SJCRH30 (cell line): ENCODE data around the gene MROH9. TPM values are rescaled to one million over a fixed set of nuclear protein-coding genes. Genes with fewer than 3 reads are reported as not detected.

Experiments
- DNase-seq, 2 experiments: peaks; one replicate each; pipeline ENCODE4 v3.0.0-alpha.2; 2015 to 2020
- H3K27ac ChIP-seq: fragments of 250-450 bp; sonication (Bioruptor Pico); 2 replicates; pipeline ENCODE4 v1.5.1; 2020; ENCODE audit warnings: mild to moderate bottlenecking, moderate library complexity
- H3K27me3 ChIP-seq: fragments of 250-450 bp; sonication (Bioruptor Pico); 2 replicates; pipeline ENCODE4 v1.5.1; 2020; ENCODE audit warnings: mild to moderate bottlenecking, moderate library complexity
- H3K36me3 ChIP-seq: fragments of 250-450 bp; sonication (Bioruptor Pico); 2 replicates; pipeline ENCODE4 v1.5.1; 2020; ENCODE audit warnings: mild to moderate bottlenecking, moderate library complexity
- H3K4me1 ChIP-seq: fragments of 250-450 bp; sonication (Bioruptor Pico); 2 replicates; pipeline ENCODE4 v1.5.1; 2020; ENCODE audit warnings: mild to moderate bottlenecking, moderate library complexity
- H3K4me3 ChIP-seq: fragments of 250-450 bp; sonication (Bioruptor Pico); 2 replicates; pipeline ENCODE4 v1.5.1; 2020; ENCODE audit warnings: mild to moderate bottlenecking, moderate library complexity
- H3K9me3 ChIP-seq: fragments of 250-450 bp; sonication (Bioruptor Pico); replicated peaks from 2 replicates; pipeline ENCODE4 v1.5.1; 2020; ENCODE audit warnings: mild to moderate bottlenecking, moderate library complexity
- total RNA-seq: library from RNA; depleted of rRNA; stranded (reverse); fragments of >200 nt; shearing (Covaris generic); gene quantifications from 2 replicates; pipeline ENCODE4 v1.2.3, GENCODE V29; 2014; rRNA removed

Gene MROH9
- total RNA-seq, 1 experiment from 2014 or later, result not detected

DNA sequence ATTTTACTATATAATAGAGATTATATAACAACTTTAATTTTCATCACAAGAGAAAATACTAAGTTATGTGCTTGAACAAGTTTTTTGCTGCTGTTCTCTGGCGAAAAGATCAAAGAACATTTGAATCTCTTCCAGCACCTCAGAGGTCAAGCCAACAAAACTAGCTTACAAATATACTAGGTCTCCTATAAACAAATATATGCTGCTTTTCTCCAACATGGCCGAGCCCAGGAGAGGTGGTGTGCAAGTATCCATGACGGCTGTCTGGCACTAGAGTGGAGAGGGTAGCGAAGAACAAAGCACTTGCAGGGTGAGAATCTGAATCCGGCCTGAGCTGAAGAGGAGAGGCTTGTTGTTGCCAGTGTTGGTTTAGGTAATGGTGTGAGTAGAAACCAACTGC lies 147.9 kb downstream of the MROH9 start:
- no peaks in the 10 kb centered on the region for H3K27me3 ChIP-seq
- H3K4me3 ChIP-seq, result no peak overlapping the region
- DNase-seq, result no peak
- no peaks in the 10 kb centered on the region for H3K9me3 ChIP-seq
- no peak overlapping the region for H3K27ac ChIP-seq
- H3K36me3 ChIP-seq, result no peaks in the 10 kb centered on the region
- H3K4me1 ChIP-seq, result no peaks in the 10 kb centered on the region

DNA sequence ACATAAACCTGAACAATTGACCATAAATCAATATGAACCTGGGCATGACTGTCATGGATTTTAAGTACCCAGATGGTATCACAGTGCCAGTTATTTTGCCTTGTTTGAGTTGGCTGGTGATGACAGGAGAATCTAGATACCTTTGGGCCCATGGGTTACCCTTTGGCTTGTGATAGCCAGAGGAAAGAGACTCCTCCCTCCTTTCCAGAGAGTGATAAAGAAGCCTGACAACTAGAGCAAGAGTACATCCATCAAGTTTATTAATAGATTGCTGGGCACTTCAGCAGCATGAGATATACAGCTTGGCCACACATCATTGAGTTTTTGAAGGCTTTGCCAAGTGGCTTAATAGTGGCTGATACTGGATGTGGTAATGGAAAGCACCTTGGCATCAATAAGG lies 148.8 kb downstream of the MROH9 start:
- Histone ChIP-seq H3K36me3 (no peaks in the 10 kb centered on the region), H3K4me1 (no peaks in the 10 kb centered on the region), H3K4me3 (no peak overlapping the region), H3K27ac (no peak overlapping the region), H3K27me3 (no peaks in the 10 kb centered on the region), H3K9me3 (no peaks in the 10 kb centered on the region)
- DNase-seq, result no peak

DNA sequence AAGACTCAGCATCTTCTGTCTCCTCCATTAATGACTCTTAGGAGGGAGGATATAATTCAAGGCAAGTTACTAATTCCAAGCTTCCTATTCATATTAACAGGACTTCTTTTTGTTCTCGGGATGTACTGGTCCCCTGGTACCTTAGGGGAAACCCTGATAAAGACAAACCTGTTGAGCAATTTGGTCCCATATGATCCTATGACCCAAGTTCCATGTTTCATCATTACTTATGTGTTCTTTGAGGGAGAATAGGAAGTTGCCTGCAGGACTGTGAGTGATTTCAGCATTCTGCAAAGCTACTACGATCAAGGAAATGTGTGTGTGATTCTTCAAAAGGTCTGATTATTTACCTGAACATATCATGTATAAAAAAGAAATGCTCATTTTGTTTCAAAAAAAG lies 149.5 kb downstream of the MROH9 start:
- no peaks in the 10 kb centered on the region for H3K9me3 ChIP-seq
- no peaks in the 10 kb centered on the region for H3K36me3 ChIP-seq
- no peaks in the 10 kb centered on the region for H3K27me3 ChIP-seq
- no peak for DNase-seq
- no peaks in the 10 kb centered on the region for H3K4me1 ChIP-seq
- no peak overlapping the region for H3K27ac ChIP-seq
- H3K4me3 ChIP-seq, result no peak overlapping the region

DNA sequence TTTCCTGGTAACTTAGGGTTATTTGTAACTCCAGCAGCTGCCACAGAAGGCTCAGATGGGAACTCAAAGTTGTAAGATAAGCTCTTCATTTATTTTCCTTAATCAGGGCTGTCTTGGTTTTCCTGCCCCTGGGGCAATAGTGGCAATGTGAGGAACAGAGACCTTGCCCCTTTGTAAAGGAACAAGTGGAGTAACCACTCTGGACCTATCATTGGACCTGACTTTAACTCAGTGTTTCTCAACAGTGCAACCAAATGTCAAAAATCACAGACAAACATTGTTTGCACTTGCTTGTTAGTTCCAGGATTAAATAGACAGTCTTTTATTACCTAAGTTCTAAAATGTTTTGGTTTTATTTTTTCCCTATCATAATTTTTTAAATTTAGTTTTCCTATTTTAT lies 152.6 kb downstream of the MROH9 start:
- Histone ChIP-seq H3K4me3 (no peak overlapping the region), H3K27me3 (no peaks in the 10 kb centered on the region), H3K4me1 (no peaks in the 10 kb centered on the region), H3K36me3 (no peaks in the 10 kb centered on the region), H3K27ac (no peak overlapping the region), H3K9me3 (no peaks in the 10 kb centered on the region)
- no peak for DNase-seq

DNA sequence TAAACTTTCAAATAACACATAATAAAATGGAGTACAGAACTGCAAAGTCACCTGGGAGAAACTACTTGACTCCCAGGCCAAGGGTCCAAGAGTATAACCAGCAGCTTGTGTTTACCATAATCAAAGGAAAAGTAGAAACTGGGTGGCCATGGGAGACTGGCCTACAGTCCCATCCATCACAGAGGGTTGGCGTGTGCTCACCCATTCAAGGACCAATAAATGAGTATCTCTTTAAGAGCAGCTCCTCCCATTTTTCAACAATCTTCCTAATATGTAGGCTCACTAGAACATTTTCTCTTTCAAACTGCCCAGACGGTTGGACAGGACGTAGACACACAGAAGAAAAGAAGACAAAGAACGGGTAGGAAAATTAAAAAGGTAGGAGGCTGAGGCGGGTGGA lies 155.3 kb downstream of the MROH9 start, which contains the start of gene FMO3:
TSS of gene FMO3 (plus strand) at position 302 of the 400 bp plus-strand sequence. CDS start 1,754 bp downstream, outside the sequence.
- Histone ChIP-seq H3K27ac (no peak within 1 kb of the TSS), H3K27me3 (no peaks in the 10 kb centered on the region), H3K4me1 (no peaks in the 10 kb centered on the region), H3K36me3 (no peaks in the 10 kb centered on the region), H3K4me3 (no peak within 1 kb of the TSS), H3K9me3 (no peaks in the 10 kb centered on the region)
- DNase-seq, result no peak

DNA sequence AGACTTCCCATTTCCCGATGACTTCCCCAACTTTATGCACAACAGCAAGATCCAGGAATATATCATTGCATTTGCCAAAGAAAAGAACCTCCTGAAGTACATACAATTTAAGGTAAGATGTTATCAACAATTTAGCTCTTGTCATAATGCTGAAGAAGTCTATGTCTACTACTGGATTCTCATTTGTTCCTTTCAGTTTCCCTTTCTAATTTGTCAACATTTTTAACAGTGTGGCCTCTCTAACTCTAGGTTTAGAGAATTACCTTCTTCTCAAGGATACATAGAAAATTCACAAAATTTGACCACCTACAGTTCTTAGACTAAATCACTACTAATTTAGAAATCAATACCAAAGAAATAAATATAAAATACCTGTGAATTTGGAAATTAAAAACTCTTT lies 168.5 kb downstream of the MROH9 start:
- Histone ChIP-seq H3K4me1 (no peaks in the 10 kb centered on the region), H3K36me3 (no peaks in the 10 kb centered on the region), H3K9me3 (no peaks in the 10 kb centered on the region), H3K27ac (no peak overlapping the region), H3K4me3 (no peak overlapping the region), H3K27me3 (no peaks in the 10 kb centered on the region)
- no peak for DNase-seq

DNA sequence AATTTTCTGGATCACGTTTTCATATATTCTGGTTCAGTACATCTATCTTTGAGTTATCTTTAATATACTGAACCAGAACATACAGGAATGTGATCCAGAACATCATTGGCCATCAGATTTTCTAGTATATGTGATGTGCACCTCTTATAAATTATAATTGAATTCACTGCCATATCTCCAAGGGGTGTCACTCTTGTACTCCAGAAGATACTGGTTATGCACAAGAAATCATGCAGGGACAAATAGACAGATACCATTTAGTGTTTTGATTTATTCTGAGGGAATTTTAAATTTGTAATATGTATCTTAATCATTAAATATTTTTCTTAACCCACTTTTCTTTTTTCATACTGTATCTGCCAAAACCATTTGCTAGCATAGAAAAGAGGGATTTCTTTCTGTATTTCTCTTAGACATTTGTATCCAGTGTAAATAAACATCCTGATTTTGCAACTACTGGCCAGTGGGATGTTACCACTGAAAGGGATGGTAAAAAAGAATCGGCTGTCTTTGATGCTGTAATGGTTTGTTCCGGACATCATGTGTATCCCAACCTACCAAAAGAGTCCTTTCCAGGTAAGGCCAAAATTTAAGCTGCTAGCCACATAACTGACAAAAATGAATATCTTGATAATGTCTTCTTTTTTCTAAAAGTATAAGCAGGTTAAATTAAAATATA lies 172.1 kb downstream of the MROH9 start:
- DNase-seq, result no peak
- Histone ChIP-seq H3K9me3 (no peaks in the 10 kb centered on the region), H3K36me3 (no peaks in the 10 kb centered on the region), H3K4me1 (no peaks in the 10 kb centered on the region), H3K27ac (no peak overlapping the region), H3K4me3 (no peak overlapping the region), H3K27me3 (no peaks in the 10 kb centered on the region)

DNA sequence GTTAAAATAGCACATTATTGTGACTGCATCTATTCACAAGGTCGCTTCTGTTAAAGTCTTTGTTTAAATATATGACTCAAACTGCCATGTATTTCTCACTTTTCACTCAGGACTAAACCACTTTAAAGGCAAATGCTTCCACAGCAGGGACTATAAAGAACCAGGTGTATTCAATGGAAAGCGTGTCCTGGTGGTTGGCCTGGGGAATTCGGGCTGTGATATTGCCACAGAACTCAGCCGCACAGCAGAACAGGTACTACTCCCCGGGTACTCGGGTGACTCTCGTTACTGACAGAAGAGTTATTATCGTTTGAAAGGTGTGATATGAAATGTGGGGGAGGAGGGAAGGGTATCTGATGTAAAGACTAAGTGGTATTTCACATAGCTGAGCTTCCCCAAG lies 172.6 kb downstream of the MROH9 start:
- Histone ChIP-seq H3K36me3 (no peaks in the 10 kb centered on the region), H3K27ac (no peak overlapping the region), H3K27me3 (no peaks in the 10 kb centered on the region), H3K4me1 (no peaks in the 10 kb centered on the region), H3K4me3 (no peak overlapping the region), H3K9me3 (no peaks in the 10 kb centered on the region)
- no peak for DNase-seq

DNA sequence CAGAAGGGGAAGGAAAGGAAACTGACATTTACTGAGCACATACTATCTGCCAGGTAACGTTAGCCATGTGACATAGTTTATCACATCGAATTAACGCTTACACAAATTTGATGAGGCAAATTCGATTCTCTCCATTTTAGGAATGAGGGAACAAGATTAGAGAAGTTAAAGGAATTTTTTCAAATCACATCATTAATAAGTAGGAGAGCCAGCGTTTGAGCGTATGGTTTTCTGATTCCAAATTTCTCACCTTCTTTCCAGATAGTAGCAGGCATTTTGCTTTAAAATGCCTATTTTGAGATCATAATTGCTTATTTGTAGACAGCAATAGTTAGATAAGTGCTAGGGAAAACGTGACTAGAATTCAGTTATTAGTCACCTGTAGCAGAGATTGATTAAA lies 174.6 kb downstream of the MROH9 start:
- no peak overlapping the region for H3K27ac ChIP-seq
- H3K4me1 ChIP-seq, result no peaks in the 10 kb centered on the region
- H3K27me3 ChIP-seq, result no peaks in the 10 kb centered on the region
- H3K4me3 ChIP-seq, result no peak overlapping the region
- H3K9me3 ChIP-seq, result no peaks in the 10 kb centered on the region
- no peaks in the 10 kb centered on the region for H3K36me3 ChIP-seq
- no peak for DNase-seq

DNA sequence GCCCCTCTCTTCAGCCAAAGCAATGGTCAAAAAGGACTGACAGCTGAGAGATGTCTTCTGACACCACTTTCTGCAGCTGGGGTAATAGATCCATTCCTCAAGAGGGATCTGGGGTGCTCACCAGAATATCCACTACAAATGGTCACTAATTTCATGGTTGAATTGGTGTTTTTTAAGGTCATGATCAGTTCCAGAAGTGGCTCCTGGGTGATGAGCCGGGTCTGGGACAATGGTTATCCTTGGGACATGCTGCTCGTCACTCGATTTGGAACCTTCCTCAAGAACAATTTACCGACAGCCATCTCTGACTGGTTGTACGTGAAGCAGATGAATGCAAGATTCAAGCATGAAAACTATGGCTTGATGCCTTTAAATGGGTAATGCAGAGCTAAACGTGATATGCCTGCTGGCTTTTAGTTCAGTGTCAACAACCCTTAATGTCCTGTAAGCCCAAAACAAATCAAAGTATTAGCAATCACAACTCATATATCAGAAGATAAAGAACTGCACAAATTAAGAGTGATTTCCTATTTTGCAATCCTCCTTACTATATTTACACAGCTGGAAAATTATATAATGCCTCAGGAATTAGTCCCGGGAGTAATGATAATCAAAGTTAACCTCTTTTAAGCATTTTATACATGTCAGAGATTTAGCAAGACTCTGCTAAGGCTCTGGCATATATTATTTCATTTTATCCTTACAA lies 175.4 kb downstream of the MROH9 start:
- H3K4me1 ChIP-seq, result no peaks in the 10 kb centered on the region
- H3K27me3 ChIP-seq, result no peaks in the 10 kb centered on the region
- DNase-seq, result no peak
- H3K4me3 ChIP-seq, result no peak overlapping the region
- H3K27ac ChIP-seq, result no peak overlapping the region
- no peaks in the 10 kb centered on the region for H3K36me3 ChIP-seq
- H3K9me3 ChIP-seq, result no peaks in the 10 kb centered on the region

DNA sequence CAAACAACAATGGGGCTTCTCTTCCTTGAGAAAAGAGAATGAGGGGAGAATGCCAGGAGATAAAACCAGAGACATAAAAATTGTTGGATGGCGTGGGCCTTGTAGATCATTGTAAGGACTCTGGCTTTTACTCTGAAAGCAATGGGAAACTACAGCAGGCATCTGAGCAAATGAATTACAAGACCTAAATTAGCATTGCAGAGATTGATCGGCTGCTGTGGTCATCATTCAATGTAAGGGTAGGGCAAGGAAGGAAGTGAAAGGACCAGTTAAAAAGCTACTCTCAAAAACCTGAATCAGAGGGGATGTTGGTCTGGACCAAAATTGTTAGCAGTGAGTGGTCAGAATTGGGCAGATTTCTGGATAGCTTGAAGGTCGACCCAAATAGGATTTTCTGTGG lies 176.8 kb downstream of the MROH9 start:
- Histone ChIP-seq H3K4me3 (no peak overlapping the region), H3K36me3 (no peaks in the 10 kb centered on the region), H3K27me3 (no peaks in the 10 kb centered on the region), H3K9me3 (no peaks in the 10 kb centered on the region), H3K27ac (no peak overlapping the region), H3K4me1 (no peaks in the 10 kb centered on the region)
- DNase-seq, result no peak

DNA sequence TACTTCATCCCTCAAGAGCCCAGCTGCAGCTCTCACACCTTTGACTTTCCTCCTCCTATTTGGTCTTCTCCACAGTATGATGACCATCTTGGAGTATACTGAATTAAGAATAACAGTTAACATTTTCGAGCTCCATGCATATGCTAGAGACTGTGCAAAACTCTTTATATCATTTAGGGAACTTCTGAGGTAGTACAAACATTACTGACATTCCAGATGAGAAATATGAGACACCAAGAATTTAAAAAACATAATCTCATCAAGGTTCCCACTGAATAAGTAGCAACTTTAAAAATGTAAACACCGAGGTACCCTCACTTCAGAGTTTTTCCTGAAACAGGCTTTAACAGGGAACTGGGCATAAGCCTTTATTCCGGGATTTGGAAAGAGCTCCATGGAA lies 178.0 kb downstream of the MROH9 start:
- Histone ChIP-seq H3K27me3 (no peaks in the 10 kb centered on the region), H3K4me1 (no peaks in the 10 kb centered on the region), H3K27ac (no peak overlapping the region), H3K9me3 (no peaks in the 10 kb centered on the region), H3K4me3 (no peak overlapping the region), H3K36me3 (no peaks in the 10 kb centered on the region)
- DNase-seq, result no peak

Other genes with a start within 250 kb of the MROH9 start
- not detected in 2 replicates for gene FMO3, start 155.4 kb downstream of the MROH9 start, total RNA-seq
- gene FMO2, start 249.8 kb downstream of the MROH9 start, total RNA-seq, result not detected in 2 replicates